WERI-Rb-1 (cell line): ENCODE measurements around the gene NR1I2.

Source experiments
- DNase-seq: peaks from one replicate; pipeline ENCODE4 v3.0.0-alpha.2; 2020
- H3K27ac ChIP-seq: fragments of 250-450 bp; sonication (Bioruptor Pico); 2 replicates; pipeline ENCODE4 v1.5.1; 2020; ENCODE audit warnings: mild to moderate bottlenecking, moderate library complexity
- H3K27me3 ChIP-seq: fragments of 250-450 bp; sonication (Bioruptor Pico); 2 replicates; pipeline ENCODE4 v1.5.1; 2021; ENCODE audit warnings: mild to moderate bottlenecking, low read depth, moderate library complexity; ENCODE audit not compliant: insufficient read depth, severe bottlenecking
- H3K36me3 ChIP-seq: fragments of 250-450 bp; sonication (Bioruptor Pico); 2 replicates; pipeline ENCODE4 v1.5.1; 2020; ENCODE audit warnings: mild to moderate bottlenecking, moderate library complexity
- H3K4me3 ChIP-seq: 2 replicates; pipeline ENCODE4 v1.5.1; 2011; ENCODE audit warnings: low read depth, mild to moderate bottlenecking, control low read depth, low read length
- H3K9me3 ChIP-seq: fragments of 250-450 bp; sonication (Bioruptor Pico); 2 replicates; pipeline ENCODE4 v1.5.1; 2021; ENCODE audit warnings: mild to moderate bottlenecking, moderate library complexity; ENCODE audit not compliant: severe bottlenecking
- CTCF ChIP-seq: IDR thresholded peaks from 2 replicates; pipeline ENCODE4 v1.5.1; 2011; ENCODE audit warnings: low read depth, mild to moderate bottlenecking, control low read depth, inconsistent platforms, low read length

NR1I2 gene

GRCh38 chr3:119745942-119746341 lies 36.0 kb upstream of the NR1I2 start:
- DNase-seq = no peak
- no peak for TF ChIP-seq CTCF
- Histone ChIP-seq H3K9me3 (no peaks in the 10 kb centered on the region), H3K27ac (no peak overlapping the region), H3K4me3 (no peak overlapping the region), H3K36me3 (no peaks in the 10 kb centered on the region), H3K27me3 (no peaks in the 10 kb centered on the region)

DNA sequence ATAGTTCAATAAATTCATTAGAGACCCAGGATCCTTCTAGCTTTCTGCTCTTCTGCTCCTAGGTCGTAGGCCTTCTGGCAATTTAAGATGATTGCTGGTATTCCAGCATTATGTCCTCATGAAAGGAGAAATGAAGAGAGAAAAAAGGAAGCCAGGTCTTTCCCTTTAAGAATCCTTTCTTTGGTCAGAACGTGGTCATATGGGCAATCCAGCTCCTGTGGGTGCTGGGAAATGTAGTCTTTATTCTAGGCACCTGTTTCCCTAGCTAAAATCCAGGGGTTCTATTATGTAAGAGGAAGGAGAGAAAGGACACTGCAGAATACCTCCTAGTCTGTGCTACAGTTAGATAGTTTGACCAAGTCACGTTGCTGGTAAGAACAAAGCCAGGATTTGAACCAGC lies 35.5 kb upstream of the NR1I2 start:
- H3K9me3 ChIP-seq = no peaks in the 10 kb centered on the region
- no peaks in the 10 kb centered on the region for H3K36me3 ChIP-seq
- no peak for TF ChIP-seq CTCF
- DNase-seq = no peak
- no peak overlapping the region for H3K4me3 ChIP-seq
- no peak overlapping the region for H3K27ac ChIP-seq
- H3K27me3 ChIP-seq = no peaks in the 10 kb centered on the region

DNA sequence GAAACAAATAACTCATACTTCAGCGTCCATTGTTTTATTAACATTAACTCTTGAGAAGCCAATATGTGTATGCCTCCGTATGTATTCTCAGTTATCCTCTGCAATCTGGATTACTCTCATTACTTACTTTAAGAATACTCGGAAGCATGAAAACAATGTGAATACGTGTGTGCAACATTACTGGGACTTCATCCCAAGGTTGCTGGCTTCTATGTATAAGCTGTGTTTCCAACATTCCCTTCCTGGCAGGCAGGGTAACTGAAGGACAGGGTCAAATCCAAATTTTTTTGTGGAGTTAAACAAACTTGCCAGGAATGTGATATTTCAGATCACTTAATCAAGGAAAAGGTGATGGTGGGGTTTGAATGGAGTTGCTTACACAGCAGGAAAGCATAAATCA lies 34.5 kb upstream of the NR1I2 start:
- no peak overlapping the region for H3K4me3 ChIP-seq
- no peak for TF ChIP-seq CTCF
- no peak overlapping the region for H3K27ac ChIP-seq
- H3K9me3 ChIP-seq = no peaks in the 10 kb centered on the region
- no peaks in the 10 kb centered on the region for H3K27me3 ChIP-seq
- DNase-seq = no peak
- H3K36me3 ChIP-seq = no peaks in the 10 kb centered on the region

GRCh38 chr3:119748991-119749390 lies 32.9 kb upstream of the NR1I2 start:
- TF ChIP-seq CTCF = no peak
- Histone ChIP-seq H3K36me3 (no peaks in the 10 kb centered on the region), H3K27ac (no peak overlapping the region), H3K27me3 (no peaks in the 10 kb centered on the region), H3K9me3 (no peaks in the 10 kb centered on the region), H3K4me3 (no peak overlapping the region)
- no peak for DNase-seq

- no peaks in the 10 kb centered on the region for H3K9me3 ChIP-seq
- no peak for TF ChIP-seq CTCF
- H3K36me3 ChIP-seq = no peaks in the 10 kb centered on the region
- H3K27ac ChIP-seq = no peak overlapping the region
- DNase-seq = no peak
- H3K4me3 ChIP-seq = no peak overlapping the region
- no peaks in the 10 kb centered on the region for H3K27me3 ChIP-seq
These were observed 30.5 kb upstream of the NR1I2 start for GRCh38 chr3:119751423-119751822.

- no peak for TF ChIP-seq CTCF
- Histone ChIP-seq H3K27ac (no peak overlapping the region), H3K27me3 (no peaks in the 10 kb centered on the region), H3K36me3 (no peaks in the 10 kb centered on the region), H3K9me3 (no peaks in the 10 kb centered on the region), H3K4me3 (no peak overlapping the region)
- no peak for DNase-seq
These were observed 21.9 kb upstream of the NR1I2 start for GRCh38 chr3:119759962-119760361.
